Measurements from ENCODE around the gene GALNT17. TPM values are rescaled to one million over a fixed set of nuclear protein-coding genes. Genes with fewer than 3 reads are reported as not detected.
"Not testable (repeated sequence)": the region's sequence is repeated elsewhere in the genome, so short reads cannot be mapped to it uniquely, and the experiment has no call there.

GALNT17 gene
- total RNA-seq, 1 donor = not detected

DNA sequence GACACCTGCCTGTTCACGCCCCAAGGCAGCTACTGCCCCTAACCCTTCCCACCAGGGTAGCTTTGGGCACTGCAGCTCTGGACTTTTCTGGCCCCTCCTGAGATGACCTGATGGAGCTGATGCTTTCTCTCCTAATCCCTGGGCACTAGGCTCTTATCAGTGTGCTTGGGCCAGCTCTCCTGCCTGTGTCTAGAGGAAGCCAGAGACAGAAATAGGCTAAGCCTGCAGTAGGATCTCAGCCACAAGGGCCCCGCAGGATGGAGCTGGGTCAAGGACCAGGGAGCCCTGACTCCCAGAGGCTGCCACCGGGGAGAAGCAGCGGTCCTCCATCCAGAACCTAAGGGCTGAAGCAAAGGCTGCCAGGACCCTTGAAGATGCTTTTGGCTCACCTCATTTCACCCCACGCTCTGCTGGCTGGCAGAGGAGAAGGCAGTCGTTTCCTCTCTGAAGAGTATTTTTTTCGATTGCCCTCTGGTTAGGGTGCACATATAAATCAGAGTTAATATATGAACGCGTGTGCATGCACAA, 580.8 kb downstream of the GALNT17 start:
- DNase-seq (ENCODE audit: low read depth in 2 of 3, low spot score in 2 of 3) = no peak

DNA sequence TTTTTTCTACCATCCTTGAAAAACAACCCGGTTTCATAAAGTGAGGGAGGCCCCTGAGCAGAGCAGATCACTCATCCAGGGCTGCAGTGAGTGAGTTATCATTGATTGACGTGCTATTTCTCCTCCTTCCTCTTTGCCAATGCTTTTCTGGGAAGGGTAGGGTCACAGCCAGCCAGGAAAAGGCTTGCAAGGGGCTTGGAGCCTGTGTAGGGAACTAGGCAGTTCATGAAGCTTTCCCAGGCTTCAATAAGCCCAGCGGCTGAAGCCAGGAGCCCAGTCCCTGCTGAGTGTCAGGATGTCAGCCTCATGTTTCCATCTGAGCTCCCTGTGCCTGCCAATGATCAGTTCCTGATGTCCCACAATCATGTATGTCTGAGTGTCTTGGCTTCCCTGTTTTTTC, 584.7 kb downstream of the GALNT17 start:
- no peak for DNase-seq (ENCODE audit: low read depth in 2 of 3, low spot score in 2 of 3)

DNA sequence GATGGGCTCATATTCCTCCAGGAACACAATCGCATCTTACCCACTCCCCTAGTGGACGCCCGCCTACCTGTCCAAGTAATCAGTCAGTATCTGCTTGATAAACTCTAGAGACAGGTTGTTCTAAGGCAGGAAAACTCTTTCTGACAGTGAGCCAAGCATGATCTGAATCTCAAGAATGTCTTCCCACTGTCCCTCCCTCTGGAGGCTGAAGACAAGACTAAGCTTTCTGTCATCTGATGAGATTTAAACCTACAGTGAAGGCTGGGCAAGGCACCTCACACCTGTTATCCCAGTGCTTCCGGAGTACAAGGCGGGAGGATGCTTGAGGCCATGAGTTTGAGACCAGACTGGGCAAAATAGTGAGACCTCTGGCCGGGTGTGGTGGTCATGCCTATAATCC, 586.6 kb downstream of the GALNT17 start:
- DNase-seq (ENCODE audit: low read depth in 2 of 3, low spot score in 2 of 3) = no peak

DNA sequence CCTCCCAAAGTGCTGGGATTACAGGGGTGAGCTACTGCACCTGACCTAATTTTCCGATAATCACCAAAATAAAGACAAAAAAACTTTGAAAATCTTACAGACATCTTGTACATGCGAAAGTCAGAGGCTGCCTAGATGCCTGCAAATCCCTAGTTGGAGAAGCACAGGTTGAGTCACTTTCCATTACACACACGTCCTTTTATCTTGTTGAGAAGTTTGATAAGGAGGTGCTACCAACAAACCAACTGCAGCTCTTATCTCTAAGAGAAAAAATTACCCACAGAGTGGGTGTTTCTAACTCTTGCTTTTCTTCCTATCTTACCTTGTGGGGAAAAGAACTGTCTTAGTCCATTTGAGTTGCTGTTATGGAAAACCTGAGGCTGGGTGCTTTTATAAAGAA, 589.8 kb downstream of the GALNT17 start:
- DNase-seq (ENCODE audit: low read depth in 2 of 3, low spot score in 2 of 3) = no peak

DNA sequence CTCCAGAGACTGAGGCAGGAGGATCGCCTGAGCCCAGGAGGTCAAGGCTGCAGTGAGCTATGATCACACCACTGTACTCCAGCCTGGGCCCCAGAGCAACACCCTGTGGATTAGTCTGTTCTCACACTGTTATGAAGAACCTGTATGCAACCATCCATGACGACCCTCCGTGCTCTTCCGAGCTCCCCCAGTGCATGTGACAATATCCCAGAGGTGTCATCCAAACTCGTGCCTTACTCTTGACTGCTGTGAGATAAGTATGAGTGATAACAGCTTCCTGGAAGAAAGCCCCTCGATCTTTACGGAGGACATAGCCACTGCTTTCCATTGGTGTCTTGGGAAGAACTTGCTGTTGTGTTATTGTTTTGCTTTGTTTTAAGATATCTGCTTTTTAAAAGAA, 591.9 kb downstream of the GALNT17 start:
- DNase-seq (ENCODE audit: low read depth in 2 of 3, low spot score in 2 of 3) = no peak

DNA sequence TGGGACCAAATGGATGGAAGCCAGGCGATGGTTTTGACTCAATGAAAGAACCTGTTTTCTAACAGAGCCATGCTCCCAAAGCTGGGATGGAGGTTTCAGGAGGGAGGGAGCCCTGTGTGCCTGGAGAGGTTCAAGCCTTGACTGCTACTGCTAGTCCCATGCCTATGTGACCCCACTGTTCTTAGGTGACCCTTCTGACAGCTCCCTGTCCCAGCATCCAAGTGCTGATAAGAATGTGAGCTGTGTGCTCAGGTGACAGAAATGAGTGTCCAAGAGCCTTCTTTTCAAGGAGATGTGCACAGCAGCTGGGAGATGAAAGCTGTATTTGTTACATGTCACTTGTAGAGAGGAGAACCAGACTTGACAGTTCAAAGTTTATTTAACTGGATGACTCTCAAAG, 595.4 kb downstream of the GALNT17 start:
- no peak for DNase-seq (ENCODE audit: low read depth in 2 of 3, low spot score in 2 of 3)

DNA sequence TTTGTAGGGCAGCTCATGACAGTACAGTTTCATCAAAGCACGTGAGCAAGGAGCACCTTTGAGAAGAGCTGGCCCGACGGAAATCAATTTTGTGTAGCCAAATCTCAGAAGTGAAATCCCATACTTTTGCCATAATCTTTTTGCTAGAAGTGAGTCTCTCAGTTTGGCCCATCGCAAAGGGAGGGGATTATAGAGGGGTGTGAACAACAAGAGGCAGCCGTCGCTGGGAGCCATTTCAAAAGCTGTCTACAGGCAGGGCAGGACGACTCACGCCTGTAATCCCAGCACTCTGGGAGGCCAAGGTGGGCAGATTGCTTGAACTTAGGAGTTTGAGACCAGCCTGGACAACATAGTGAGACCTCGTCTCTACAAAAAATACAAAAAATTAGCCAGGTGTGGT, 599.8 kb downstream of the GALNT17 start:
- no peak for DNase-seq (ENCODE audit: low read depth in 2 of 3, low spot score in 2 of 3)

DNA sequence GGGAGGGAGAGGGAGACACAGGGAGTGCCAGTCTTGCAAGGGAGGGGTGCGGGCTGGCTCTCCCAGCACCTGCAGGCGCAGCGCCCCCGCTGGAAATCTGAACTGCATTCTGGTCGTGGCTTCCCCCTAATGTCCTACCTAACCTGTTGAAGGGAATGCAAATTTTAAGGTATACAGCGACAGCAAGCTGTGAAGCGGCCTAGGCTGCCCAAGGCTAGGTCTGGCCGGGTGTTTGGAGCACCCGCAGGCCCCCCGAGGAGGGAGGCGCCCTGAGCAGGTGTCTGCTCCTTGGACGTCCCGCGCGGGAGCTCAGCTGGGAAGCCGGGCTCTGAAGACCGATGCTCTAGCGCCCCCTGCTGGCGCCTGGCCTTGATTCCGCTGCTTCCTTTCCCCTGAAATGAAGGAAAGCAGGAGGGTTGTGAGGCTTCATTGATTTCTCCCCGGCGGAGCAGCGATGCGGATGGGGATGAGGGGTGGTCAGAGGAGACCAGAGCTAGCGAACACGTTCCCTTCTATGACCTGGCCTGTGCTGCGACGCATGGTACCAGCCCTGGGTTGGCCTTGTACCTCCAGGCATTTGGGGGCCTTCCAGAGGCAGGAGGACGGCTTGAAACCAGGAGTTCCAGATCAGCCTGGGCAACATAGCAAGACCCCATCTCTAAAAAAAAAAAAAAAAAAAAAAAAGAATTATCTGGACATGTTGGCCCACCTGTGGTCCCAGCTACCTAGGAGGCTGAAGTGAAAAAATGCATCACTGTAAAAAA, 601.3 kb downstream of the GALNT17 start:
- peak; percentile 14 to 82 (median 75) for DNase-seq (ENCODE audit: low read depth in 2 of 3, low spot score in 2 of 3)

DNA sequence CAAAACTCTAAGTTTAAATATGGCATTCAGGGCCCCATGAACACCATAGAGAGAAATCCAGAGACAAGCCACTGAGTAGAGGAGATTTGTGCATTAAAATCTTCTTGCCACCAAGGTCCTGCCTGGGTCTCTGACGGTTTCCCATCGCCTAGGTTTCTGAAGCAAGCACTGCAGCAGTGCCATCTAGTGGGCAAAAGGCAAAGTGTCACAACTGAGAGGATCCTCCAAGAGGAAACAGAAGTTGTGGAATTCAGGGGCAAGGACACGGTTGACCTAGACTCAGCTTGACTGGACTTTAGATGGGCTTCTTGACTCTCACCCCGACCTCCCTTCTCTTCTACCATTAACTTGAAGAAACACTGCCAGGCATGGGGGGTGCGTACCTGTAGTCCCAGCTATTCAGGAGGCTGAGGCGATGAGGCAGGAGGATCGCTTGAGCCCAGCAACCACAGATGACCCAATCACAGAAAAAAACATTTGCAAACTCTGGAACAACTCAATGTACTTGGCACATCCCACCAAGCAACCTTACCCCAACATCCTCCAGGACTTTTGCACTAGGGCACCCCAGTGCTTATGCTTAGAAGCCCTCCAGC, 604.1 kb downstream of the GALNT17 start:
- DNase-seq (ENCODE audit: low read depth in 2 of 3, low spot score in 2 of 3) = peak in 2 of 3 donors; percentile 52 to 75

DNA sequence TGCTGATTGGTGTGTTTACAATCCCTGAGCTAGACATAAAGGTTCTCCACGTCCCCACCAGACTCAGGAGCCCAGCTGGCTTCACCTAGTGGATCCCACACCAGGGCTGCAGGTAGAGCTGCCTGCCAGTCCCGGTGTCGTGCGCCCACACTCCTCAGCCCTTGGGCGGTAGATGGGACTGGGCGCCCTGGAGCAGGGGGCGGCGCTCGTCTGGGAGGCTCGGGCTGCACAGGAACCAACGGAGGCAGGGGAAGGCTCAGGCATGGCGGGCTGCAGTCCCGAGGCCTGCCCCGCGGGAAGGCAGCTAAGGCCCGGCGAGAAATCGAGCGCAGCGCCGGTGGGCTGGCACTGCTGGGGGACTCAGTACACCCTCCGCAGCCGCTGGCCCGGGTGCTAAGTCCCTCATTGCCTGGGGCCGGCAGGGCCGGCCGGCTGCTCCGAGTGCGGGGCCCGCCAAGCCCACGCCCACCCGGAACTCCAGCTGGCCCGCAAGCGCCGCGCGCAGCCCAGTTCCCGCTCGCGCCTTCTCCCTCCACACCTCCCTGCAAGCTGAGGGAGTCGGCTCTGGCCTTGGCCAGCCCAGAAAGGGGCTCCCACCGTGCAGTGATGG, 606.1 kb downstream of the GALNT17 start:
- not testable (repeated sequence) for DNase-seq (ENCODE audit: low read depth in 2 of 3, low spot score in 2 of 3)

DNA sequence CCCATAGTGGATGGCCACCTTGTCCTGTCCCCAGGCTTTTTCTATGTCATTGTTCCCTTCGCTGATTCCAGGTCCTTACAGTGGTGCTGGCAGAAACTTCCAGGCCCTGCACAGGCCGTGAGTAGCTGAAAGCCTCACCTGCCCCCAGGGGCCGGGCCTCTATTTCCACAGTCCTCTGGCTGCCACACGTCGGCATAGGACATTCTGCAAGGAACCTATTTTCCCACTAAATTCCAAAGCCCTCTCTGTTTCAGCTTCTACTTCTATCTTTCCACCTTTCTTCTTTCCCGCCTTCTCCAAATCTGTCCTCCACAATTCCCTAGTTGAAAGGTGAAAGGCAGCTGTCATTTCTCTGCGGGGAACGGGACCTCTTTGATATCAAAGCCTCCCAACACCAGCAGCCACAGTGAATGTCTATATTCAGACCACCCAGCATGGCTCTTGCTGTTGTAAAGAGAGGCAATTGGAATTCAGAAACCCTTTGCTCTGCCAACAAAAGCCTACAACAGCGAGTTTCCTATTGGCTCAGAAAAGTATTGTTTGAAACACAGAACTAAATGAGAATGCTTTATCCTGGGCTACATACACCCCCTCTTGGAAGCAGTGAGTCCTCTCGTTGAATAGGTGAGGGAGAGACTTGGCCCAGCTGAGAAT, 607.7 kb downstream of the GALNT17 start:
- DNase-seq (ENCODE audit: low read depth in 2 of 3, low spot score in 2 of 3) = no peak

DNA sequence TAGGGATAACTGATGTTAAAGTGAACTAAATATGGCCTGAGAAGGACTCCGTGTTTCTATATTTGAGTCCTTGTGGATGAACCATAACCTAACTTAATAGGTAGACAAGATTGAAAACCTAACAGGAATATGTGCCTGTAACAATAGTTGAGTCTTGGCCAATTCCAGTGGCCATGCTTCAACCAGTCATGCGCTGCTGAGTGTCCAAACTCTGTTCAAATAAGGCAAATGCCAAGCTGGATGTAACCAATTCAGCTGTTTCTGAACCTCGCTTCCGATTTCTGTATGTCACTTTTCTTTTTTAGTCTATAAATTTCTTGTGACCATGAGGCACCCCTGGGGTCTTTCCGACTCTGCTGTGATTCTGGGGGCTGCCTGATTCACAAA, 608.2 kb downstream of the GALNT17 start:
- no peak for DNase-seq (ENCODE audit: low read depth in 2 of 3, low spot score in 2 of 3)

DNA sequence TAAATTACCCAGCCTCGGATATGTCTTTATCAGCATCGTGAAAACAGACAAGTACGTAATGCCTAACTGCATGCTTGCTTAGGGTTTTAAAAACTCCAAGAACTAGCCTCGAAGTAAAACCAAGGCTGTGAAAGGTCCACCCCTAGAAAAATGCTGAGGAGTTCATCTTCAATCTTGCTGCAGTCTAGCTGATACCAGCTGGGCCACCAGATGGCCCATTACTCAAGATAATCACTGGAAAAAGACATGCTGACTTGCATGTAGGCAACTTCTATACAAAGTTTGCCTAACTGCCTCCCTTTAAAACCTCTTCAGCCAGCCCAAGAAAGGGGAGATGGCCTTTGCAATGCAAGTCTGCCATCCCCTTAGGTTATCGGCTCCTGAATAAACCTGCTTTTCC, 614.1 kb downstream of the GALNT17 start:
- no peak for DNase-seq (ENCODE audit: low read depth in 2 of 3, low spot score in 2 of 3)

DNA sequence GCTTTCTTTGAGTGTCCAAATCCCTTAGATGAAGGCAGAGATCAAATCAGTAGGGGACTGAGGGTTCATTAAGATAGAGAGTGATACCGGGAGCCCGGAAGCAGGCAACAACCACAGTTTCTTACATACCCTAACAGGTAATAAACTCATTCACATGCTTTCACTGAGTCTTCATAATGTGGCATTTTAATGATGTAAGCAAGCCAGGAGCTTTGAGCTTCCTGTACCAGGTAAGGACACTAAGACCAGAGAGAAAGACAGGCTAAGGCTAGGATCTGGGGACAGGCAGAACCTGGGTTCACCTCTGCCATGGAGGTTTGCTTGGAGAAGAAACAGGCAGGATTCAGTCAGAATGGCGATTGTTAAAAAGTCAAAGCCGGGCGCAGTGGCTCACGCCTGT, 618.3 kb downstream of the GALNT17 start:
- no peak for DNase-seq (ENCODE audit: low read depth in 2 of 3, low spot score in 2 of 3)

DNA sequence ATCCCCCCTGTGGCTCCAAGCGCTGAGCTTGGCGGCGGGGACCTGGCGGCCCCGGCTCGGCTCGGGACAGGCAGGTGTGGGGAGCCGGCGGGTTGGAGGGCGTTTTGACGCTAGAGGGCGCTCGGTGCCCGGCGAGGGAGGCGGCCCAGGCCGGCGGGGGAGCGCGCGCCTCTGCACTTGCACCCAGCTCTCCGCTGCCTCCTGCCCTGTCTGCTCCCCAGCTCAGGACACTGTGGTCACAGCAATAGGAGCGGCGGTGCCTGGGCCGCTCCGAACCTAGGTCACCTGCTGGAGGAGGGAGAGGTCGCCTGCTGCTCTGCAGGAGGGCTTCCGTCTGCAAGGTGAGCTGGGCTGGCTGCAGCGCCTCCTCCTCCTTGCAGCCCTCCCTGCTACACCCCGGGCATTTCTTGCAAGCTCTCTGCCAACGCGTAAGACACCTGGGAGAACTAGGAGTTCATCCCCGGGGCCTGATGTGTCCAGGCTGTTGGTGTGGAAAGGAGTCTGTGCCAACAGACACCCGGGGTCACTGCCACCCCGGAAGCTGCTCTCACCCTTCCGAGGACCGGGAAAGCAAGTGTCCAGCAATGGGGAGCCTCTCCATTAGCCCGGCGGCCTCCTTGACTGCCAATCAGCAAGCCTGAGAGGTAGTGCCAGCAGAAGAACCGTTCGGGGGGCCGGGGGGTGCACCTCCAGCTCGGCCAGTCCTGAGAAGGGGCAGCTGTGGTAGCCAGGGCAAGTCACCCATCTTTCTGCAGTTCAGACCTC, 620.4 kb downstream of the GALNT17 start:
- peak in 2 of 3 donors; percentile 65 to 75 for DNase-seq (ENCODE audit: low read depth in 2 of 3, low spot score in 2 of 3)

DNA sequence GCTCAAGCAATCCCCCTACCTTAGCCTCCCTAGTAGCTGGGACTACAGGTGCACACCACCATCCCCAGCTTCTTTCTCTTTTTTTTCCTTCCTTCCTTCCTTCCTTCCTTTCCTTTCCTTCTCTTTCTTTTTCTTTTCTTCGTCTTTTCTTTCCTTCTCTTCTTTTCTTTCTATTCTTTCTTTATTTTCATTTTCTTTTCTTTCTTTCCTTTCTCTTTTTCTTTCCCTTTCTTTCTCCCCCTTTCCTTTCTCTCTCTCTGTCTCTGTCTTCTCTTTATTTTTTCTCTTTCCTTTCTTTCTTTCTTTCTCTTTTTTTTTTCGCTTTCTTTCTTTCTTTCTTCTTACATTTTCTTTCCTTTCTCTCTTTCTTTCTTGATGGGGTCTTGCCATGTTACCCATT, 621.3 kb downstream of the GALNT17 start:
- DNase-seq (ENCODE audit: low read depth in 2 of 3, low spot score in 2 of 3) = no peak

DNA sequence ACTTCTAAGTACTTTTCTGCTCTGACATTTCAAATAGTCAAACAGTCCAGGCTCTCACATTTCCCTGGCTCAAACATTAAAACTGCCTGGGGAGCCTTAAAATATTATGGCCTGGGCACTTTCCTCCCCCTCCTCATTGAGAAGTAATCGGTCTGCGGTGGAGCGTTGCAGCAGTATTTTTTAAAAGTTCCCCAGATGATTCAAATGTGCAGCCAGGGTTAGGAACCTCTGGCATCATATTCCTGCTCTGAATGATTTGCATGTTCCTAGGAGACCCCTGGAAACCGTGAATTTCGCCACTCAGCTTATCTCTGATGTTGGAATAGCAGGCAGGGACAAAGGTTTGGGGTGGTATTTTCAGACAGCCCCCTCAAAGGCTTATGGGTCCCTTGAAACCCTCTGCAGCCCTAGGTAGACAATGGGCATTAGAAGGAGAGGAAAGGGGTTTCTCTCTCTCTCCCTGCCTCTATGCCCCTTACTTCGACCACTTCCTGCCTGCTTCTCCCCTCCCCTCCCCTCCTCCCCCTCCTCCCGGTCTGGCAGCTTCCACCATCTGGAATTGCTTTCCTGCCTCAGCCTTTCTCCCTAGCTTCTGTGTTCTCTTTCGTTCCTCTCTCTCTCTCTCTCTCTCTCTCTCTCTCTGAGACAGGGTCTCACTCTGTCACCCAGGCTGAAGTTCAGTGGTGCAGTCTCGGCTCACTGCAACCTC, 622.2 kb downstream of the GALNT17 start:
- no peak for DNase-seq (ENCODE audit: low read depth in 2 of 3, low spot score in 2 of 3)

DNA sequence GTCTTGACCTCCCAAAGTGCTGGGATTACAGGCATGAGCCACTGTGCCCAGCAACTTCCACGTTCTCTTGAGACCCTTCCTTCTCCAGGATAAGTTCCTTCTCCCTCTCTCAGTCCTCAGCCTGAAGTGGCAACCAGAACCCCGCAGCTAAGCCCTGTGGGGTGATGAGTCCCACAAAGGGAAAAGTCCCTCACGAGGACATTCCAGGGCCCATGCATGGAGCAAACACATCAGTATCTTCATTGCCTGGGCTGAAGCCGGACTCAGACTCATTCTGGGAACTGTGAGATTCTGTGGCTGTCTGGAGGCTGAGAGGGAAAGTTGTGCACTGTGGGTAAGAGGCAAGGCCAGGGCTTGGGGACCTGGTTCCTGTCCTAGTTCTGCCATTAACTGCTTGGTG, 622.9 kb downstream of the GALNT17 start:
- no peak for DNase-seq (ENCODE audit: low read depth in 2 of 3, low spot score in 2 of 3)

DNA sequence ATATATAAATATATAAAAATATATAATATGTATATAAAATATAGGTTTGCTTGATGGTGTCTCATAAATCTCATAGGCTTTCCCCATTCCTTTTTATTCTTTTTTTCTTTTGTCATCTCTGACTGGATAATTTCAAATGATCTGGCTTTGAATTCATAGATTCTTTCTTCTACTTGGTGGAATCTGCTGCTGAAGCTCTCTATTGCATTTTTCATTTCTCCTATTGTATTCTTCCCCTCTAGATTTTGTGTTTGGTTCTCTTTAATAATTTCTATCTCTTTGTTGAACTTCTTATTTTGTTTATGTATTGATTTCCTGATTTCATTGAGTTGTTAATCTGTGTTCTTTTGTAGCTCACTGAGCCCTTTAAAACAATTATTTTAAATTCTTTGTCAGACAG, 629.4 kb downstream of the GALNT17 start:
- DNase-seq (ENCODE audit: low read depth in 2 of 3, low spot score in 2 of 3) = no peak

All from hematopoietic multipotent progenitor cell (in vitro differentiated cells).